Measurements from ENCODE around the gene MAP1B. TPM values are rescaled to one million over a fixed set of nuclear protein-coding genes. Genes with fewer than 3 reads are reported as not detected.

The MAP1B gene
- total RNA-seq, 1 donor from 2014 or later: 20.5 TPM

DNA sequence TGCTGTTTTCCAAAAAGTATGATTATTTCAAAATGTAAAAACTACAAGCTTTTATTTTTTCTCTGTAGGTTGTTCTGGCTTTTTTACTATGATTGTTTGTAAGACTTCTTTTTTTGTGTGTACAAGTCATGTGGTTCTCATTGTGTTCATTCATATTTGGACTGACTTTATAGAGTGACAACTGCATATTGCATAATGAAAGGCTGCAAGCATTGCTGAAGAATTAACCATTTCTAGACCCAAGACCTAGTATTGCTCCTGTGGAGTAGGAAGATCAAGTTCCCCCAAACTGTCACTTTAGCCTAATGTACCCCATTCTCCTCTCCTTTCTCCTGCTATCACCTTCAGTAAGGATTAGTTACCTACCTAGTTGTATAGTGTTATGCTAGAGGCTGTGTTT lies 10.0 kb downstream of the MAP1B start:
- H3K9me3 ChIP-seq: no peaks in the 10 kb centered on the region
- intact Hi-C loops (cut with DNase I): no loop called here
- no peaks in the 10 kb centered on the region for H3K27me3 ChIP-seq
- H3K27ac ChIP-seq: no peak overlapping the region
- TF ChIP-seq, protein P1, sequence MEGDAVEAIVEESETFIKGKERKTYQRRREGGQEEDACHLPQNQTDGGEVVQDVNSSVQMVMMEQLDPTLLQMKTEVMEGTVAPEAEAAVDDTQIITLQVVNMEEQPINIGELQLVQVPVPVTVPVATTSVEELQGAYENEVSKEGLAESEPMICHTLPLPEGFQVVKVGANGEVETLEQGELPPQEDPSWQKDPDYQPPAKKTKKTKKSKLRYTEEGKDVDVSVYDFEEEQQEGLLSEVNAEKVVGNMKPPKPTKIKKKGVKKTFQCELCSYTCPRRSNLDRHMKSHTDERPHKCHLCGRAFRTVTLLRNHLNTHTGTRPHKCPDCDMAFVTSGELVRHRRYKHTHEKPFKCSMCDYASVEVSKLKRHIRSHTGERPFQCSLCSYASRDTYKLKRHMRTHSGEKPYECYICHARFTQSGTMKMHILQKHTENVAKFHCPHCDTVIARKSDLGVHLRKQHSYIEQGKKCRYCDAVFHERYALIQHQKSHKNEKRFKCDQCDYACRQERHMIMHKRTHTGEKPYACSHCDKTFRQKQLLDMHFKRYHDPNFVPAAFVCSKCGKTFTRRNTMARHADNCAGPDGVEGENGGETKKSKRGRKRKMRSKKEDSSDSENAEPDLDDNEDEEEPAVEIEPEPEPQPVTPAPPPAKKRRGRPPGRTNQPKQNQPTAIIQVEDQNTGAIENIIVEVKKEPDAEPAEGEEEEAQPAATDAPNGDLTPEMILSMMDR (IDR thresholded peaks at IDR 0.05): no peak
- DNase-seq: no peak
- H3K4me3 ChIP-seq: no peak overlapping the region
- ATAC-seq: no peak
- no peaks in the 10 kb centered on the region for H3K36me3 ChIP-seq
- no peaks in the 10 kb centered on the region for H3K4me1 ChIP-seq

DNA sequence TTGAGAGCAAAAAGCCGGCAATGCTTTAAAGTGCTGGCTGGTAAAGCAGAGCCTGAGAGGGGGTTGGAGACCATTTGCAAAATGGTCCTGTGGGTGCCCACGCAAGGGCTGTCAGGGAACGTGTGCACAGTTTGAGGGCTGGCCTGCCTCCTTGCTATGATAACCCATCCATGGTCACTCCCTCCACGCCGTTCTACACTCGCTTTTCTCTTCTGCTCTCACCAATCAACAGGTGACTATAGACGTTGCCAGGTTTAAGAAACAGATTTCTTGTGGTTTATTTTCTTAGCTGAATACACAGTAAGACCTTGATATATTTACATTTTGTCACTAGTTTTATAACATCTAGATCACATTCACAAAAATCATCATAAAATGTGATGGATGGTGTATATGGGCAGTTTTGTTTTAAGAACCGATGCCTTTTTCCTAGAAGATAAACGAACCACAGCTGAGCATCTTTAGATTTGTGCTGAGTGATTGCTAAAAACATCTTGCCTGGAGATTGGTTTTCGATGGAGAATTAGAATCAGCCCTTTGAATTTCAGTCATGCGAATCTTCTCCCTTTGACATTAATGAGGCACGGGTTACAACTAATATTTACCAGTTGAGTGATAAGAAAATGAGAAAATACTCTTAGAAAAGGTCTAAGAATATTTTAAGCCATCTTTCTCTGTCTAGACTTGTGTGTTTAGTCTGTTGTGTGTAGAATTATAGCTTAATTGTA lies 13.9 kb downstream of the MAP1B start:
- ATAC-seq (no peak), DNase-seq (no peak)
- intact Hi-C loops (cut with DNase I): no loop called here
- Histone ChIP-seq H3K27ac (no peak overlapping the region), H3K4me1 (peaks cover 6% of the 10 kb centered on the region), H3K4me3 (no peak overlapping the region), H3K9me3 (no peaks in the 10 kb centered on the region), H3K27me3 (no peaks in the 10 kb centered on the region), H3K36me3 (no peaks in the 10 kb centered on the region)
- TF ChIP-seq, protein P1 (IDR thresholded peaks at IDR 0.05): no peak

DNA sequence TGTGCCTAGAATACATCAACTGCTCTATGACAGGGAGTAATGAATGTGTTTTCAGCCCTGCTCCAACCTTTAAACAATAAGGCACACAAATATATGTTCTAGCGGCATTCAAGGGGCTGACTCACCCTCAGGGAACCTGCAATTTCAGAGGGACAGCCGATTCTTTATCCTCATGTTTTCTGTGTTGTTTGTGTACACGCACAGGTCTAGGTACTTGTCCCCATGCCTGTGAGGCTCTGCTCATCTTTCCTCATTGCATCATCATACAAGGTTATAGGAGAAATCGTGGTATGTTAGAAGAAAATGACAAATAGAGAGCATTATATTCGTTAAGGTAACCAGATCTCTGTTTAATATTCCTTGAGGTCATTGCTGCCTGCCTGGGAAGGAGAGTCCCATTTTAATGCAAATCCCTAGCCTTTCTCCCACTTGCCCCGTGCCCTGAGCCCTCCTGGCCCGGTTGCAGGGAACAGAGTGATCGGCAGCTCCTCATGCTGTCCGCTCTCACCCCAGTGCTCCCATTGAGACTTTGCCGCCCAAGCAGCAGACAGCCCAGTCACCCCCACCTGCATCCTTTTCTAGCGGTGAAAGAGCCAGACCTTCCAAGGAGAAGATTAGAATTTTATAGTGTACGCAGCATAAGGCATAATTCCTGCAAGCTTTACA lies 14.6 kb downstream of the MAP1B start:
- no peak for DNase-seq
- Histone ChIP-seq H3K9me3 (no peaks in the 10 kb centered on the region), H3K27me3 (no peaks in the 10 kb centered on the region), H3K36me3 (no peaks in the 10 kb centered on the region), H3K4me3 (no peak overlapping the region), H3K27ac (no peak overlapping the region), H3K4me1 (peaks cover 6% of the 10 kb centered on the region)
- TF ChIP-seq, protein P1 (IDR thresholded peaks at IDR 0.05): no peak
- intact Hi-C loops (cut with DNase I): no loop called here
- no peak for ATAC-seq

DNA sequence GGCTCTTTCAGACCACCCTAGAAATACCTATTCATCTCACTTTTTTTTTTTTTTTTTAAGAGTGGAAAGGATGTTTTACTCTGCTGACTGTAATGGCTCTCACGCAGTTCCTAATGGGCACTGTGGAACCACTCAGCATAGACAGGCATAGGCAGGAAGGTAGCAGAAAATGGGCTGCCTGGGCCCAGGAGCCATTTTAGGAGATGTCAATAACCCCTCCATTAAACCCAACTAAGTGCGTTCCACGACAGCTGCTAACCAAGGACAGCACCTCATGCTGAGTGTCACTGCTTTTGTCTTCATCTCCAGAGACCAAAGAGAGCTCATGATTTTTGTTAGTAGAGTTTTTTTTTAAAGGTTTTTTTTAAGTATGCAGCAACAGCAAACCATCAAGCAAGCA lies 15.3 kb downstream of the MAP1B start:
- H3K36me3 ChIP-seq: no peaks in the 10 kb centered on the region
- intact Hi-C loops (cut with DNase I): no loop called here
- TF ChIP-seq, protein P1 (IDR thresholded peaks at IDR 0.05): no peak
- no peaks in the 10 kb centered on the region for H3K9me3 ChIP-seq
- no peak overlapping the region for H3K4me3 ChIP-seq
- ATAC-seq: no peak
- DNase-seq: no peak
- no peak overlapping the region for H3K27ac ChIP-seq
- H3K4me1 ChIP-seq: peaks cover 6% of the 10 kb centered on the region
- H3K27me3 ChIP-seq: no peaks in the 10 kb centered on the region

DNA sequence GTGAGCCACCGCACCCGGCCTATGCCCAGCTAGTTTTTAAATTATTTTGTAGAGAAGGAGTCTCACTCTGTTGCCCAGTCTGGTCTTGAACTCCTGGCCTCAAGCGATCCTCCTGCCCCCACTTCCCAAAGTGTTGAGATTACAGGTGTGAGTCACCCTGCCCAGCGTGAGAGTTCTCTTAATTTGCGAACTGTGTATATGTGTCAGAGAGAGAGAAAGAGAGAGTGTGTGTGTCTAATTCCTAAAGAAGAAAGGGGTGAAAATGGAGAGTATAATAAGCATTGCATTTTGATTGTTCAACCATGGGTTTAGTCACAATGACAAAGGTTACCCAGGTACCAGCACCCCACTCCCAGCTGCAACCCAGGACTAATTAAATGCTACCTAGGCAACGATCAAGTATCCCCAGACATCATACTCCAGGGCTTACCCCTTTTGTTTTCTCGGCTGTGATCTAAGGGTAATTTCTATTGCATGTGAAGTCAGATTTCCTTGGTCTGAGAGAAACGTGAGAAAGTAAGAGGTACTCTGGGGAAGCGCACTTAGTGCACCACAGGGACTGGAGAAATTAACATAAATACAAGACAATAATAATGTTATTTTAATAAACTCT lies 16.6 kb downstream of the MAP1B start:
- H3K4me1 ChIP-seq: peaks cover 6% of the 10 kb centered on the region
- DNase-seq (no peak), ATAC-seq (no peak)
- H3K27me3 ChIP-seq: no peaks in the 10 kb centered on the region
- H3K4me3 ChIP-seq: no peak overlapping the region
- H3K9me3 ChIP-seq: no peaks in the 10 kb centered on the region
- H3K27ac ChIP-seq: no peak overlapping the region
- TF ChIP-seq, protein P1 (IDR thresholded peaks at IDR 0.05): no peak
- intact Hi-C loops (cut with DNase I): no loop called here
- no peaks in the 10 kb centered on the region for H3K36me3 ChIP-seq

Data from upper lobe of right lung (tissue), 1 donor.